Peyer's patch (tissue), 4 donors: ENCODE data around the gene HOXC6. TPM values are rescaled to one million over a fixed set of nuclear protein-coding genes. Genes with fewer than 3 reads are reported as not detected.

Experiments used
- DNase-seq, 3 donors: peaks; one replicate each; pipeline ENCODE4 v3.0.0-alpha.2; 2017 to 2019
- H3K27ac ChIP-seq, 4 donors: fragments of 200-600 bp; sonication (generic); one replicate each; pipeline ENCODE4 v1.5.1; 2016 to 2019
- H3K27me3 ChIP-seq, 2 donors: fragments of 200-600 bp; sonication (generic); one replicate each; pipeline ENCODE4 v1.5.1; 2019
- H3K36me3 ChIP-seq, 3 donors: fragments of 200-600 bp; sonication (generic); one replicate each; pipeline ENCODE4 v1.5.1; 2016 to 2019
- H3K4me1 ChIP-seq, 4 donors: fragments of 200-600 bp; sonication (generic); one replicate each; pipeline ENCODE4 v1.5.1; 2016 to 2019
- H3K4me3 ChIP-seq, 4 donors: fragments of 200-600 bp; sonication (generic); 1 replicate in 3 of 4; 2 replicates in 1 of 4; pipeline ENCODE4 v1.5.1; 2016 to 2019; ENCODE audit warnings: mild to moderate bottlenecking in 1 of 4
- H3K9me3 ChIP-seq, 4 donors: fragments of 200-600 bp; sonication (generic); one replicate each; pipeline ENCODE4 v1.5.1; 2016 to 2019; ENCODE audit warnings: mild to moderate bottlenecking in 1 of 4
- POLR2A ChIP-seq, 2 donors: fragments of 450-650 bp; IDR thresholded peaks; one replicate each; pipeline ENCODE4 v1.5.1; 2017; ENCODE audit warnings: antibody characterized with exemption in 2 of 2, mild to moderate bottlenecking in 2 of 2, moderate library complexity in 2 of 2
- total RNA-seq, 4 donors: library from RNA; depleted of rRNA; stranded (reverse); fragments of >200 nt; gene quantifications; one replicate each; pipeline ENCODE4 v1.1.0, GENCODE V29; 2016
- TF ChIP-seq, protein P1 (sequence below), 6 experiments: fragments of 450-650 bp in 4 of 6; fragments of 200-600 bp in 2 of 6; sonication (generic) in 1 of 6; IDR thresholded peaks; one replicate each; pipeline ENCODE4 v1.5.1; 2017 to 2019; ENCODE audit warnings: antibody characterized with exemption in 6 of 6, mild to moderate bottlenecking in 3 of 6, moderate library complexity in 1 of 6

HOXC6 gene
- total RNA-seq, 4 donors from 2014 or later, result 0.70 to 1.7 (median 1.3) TPM

DNA sequence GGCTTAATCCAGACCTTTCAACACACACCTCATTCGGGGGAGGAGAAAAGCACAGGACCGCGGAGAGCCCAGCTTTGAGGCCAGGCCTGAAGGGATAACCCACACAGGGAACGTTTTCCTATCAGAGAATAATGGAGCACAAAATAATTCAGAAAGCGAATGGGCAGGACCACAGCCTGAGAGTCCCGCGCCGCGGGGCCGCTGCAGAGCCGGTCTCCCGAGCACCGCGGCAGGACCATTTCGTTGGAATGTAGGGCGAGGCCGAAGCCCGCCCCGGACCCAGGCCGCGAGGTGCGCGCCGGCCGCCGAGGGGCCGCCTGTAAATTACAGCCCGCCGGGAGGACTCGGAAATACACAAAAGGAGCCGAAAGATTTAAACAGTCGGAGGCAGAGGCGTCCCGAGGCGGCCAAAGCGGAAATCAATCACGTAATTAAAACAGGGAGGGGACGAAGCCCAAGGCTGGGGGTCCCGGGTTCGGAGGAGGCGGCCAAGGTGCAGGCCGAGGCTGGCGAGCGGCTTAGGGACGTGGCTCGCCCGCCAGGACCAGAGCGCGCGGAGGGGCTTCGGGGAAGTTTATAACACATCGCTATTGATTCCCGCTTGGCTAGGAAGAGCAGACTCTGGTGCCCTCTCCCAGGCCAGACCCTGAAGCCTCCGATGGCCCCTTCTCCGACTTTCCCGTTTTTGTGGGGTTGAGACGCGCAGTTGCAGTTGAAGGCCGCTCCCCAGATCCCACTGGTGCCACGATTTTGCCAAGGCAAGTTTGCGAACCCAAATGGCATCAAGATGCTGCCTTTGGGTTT, 19.1 kb downstream of the HOXC6 start:
- peak overlapping the region in 1 of 4 donors; percentile 3 for H3K4me3 ChIP-seq
- TF ChIP-seq POLR2A (IDR thresholded peaks at IDR 0.05), result no peak
- TF ChIP-seq, protein P1, sequence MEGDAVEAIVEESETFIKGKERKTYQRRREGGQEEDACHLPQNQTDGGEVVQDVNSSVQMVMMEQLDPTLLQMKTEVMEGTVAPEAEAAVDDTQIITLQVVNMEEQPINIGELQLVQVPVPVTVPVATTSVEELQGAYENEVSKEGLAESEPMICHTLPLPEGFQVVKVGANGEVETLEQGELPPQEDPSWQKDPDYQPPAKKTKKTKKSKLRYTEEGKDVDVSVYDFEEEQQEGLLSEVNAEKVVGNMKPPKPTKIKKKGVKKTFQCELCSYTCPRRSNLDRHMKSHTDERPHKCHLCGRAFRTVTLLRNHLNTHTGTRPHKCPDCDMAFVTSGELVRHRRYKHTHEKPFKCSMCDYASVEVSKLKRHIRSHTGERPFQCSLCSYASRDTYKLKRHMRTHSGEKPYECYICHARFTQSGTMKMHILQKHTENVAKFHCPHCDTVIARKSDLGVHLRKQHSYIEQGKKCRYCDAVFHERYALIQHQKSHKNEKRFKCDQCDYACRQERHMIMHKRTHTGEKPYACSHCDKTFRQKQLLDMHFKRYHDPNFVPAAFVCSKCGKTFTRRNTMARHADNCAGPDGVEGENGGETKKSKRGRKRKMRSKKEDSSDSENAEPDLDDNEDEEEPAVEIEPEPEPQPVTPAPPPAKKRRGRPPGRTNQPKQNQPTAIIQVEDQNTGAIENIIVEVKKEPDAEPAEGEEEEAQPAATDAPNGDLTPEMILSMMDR (IDR thresholded peaks at IDR 0.05), result no peak
- peaks cover 0 to 9% (median under 1%) of the 10 kb centered on the region in 4 donors for H3K4me1 ChIP-seq
- H3K36me3 ChIP-seq, result no peaks in the 10 kb centered on the region
- no peak for DNase-seq
- no peaks in the 10 kb centered on the region for H3K27me3 ChIP-seq
- H3K27ac ChIP-seq, result peak overlapping the region in 1 of 4 donors; percentile 21
- no peaks in the 10 kb centered on the region for H3K9me3 ChIP-seq

DNA sequence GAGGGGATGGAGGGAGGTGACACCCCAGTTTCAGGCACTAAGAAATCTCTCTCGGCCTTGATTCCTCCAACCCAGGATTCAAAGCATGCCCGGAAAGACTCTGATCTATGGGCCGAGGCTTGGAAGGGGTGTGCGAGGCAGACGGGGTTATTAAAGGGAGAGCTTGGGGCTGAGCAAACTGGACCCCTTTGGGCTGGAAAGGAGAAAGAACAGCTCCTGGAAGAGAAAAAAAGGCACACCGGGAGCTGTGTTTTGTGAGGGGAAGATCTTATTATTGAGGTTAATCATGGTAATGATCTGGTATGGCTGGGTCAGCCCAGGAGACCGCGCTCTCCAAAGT, 19.7 kb downstream of the HOXC6 start:
- H3K27ac ChIP-seq, result peak overlapping the region in 1 of 4 donors; percentile 2
- no peak for TF ChIP-seq POLR2A (IDR thresholded peaks at IDR 0.05)
- TF ChIP-seq, protein P1 (IDR thresholded peaks at IDR 0.05), result no peak
- DNase-seq, result no peak
- H3K9me3 ChIP-seq, result no peaks in the 10 kb centered on the region
- H3K4me3 ChIP-seq, result no peak overlapping the region
- no peaks in the 10 kb centered on the region for H3K36me3 ChIP-seq
- H3K4me1 ChIP-seq, result peaks cover 0 to 9% (median 6%) of the 10 kb centered on the region in 4 donors
- no peaks in the 10 kb centered on the region for H3K27me3 ChIP-seq

DNA sequence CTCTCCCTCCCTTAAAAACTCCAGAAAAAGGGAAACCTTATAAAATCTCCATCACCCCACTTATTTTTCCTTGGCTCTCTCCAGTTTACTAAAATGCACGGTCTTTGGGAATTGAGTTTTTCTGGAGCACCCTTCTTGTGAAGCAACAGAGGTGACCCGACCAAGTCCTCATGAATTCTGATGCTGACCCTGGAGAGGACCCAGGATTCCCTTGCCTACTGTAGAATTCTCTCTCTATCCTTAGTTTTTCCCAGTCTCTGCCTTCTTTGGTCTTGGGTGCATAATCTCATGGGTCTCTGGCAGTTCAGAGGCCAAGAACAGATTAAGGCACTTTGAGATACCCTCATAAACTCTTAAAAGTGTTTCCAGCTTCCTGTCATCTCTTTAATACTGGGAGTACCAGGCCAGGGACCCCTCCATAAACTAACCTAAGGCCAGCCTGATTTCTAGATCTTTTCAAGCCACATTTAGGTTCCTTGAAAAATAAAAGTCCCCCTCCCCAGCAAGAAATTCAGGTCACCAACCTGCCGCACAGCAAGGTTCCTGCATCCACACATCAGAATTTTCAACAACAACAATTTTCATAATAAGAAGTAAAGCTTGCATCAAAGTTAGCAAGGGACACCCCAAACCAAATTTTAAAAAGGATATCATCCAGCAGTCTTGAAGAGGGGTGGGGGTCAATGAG, 20.3 kb downstream of the HOXC6 start:
- H3K9me3 ChIP-seq, result no peaks in the 10 kb centered on the region
- no peak overlapping the region for H3K4me3 ChIP-seq
- H3K4me1 ChIP-seq, result peaks cover 0 to 10% (median 7%) of the 10 kb centered on the region in 4 donors
- TF ChIP-seq POLR2A (IDR thresholded peaks at IDR 0.05), result no peak
- TF ChIP-seq, protein P1 (IDR thresholded peaks at IDR 0.05), result no peak
- no peak overlapping the region for H3K27ac ChIP-seq
- H3K27me3 ChIP-seq, result no peaks in the 10 kb centered on the region
- DNase-seq, result no peak
- no peaks in the 10 kb centered on the region for H3K36me3 ChIP-seq

DNA sequence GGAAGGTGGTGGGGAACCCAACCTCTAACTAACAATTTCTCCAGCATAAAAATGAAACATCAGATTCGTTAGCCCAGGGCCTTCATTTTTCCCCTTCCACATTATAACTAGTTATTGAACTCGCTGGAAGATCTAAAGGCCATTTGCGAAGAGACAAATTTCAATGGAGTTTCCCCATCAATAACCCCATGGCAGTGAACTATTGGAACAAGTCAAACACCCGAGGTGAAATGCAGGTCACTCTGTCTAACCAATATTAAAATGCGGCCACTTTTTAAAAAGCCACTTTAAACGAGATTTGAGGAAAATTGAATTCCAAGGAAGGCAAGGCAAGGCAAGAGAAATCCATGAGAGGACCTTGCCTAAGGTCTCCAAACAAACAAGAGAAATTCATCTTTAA, 20.9 kb downstream of the HOXC6 start:
- Histone ChIP-seq H3K4me1 (peaks cover 0 to 10% (median 7%) of the 10 kb centered on the region in 4 donors), H3K9me3 (no peaks in the 10 kb centered on the region), H3K36me3 (no peaks in the 10 kb centered on the region), H3K4me3 (no peak overlapping the region), H3K27ac (no peak overlapping the region), H3K27me3 (no peaks in the 10 kb centered on the region)
- no peak for DNase-seq
- no peak for TF ChIP-seq POLR2A (IDR thresholded peaks at IDR 0.05)
- TF ChIP-seq, protein P1 (IDR thresholded peaks at IDR 0.05), result no peak

DNA sequence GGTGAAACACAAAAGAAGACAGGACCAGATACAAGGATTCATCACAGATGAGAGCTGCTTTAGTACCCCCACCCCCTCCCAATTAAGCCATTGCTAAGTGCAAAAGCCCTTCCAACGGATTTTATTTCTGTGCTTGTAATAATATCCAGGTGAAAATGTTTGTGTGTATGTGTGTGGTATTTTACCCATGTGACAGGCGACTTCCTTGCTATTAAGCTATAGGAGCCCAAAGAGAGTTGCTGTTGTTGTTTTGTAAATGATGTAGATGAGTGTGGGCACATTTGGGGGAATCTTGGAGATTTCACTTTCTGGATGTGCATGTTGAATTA, 22.2 kb downstream of the HOXC6 start:
- Histone ChIP-seq H3K4me3 (no peak overlapping the region), H3K9me3 (no peaks in the 10 kb centered on the region), H3K27ac (peak overlapping the region in 1 of 4 donors; percentile 54), H3K27me3 (no peaks in the 10 kb centered on the region), H3K4me1 (peaks cover 0 to 10% (median 7%) of the 10 kb centered on the region in 4 donors), H3K36me3 (no peaks in the 10 kb centered on the region)
- no peak for TF ChIP-seq POLR2A (IDR thresholded peaks at IDR 0.05)
- TF ChIP-seq, protein P1 (IDR thresholded peaks at IDR 0.05), result no peak
- DNase-seq, result no peak
